ENCODE measurements around the gene ABAT. TPM values are rescaled to one million over a fixed set of nuclear protein-coding genes. Genes with fewer than 3 reads are reported as not detected.

ABAT gene
- total and polyA plus RNA-seq, 2 of the 8 experiments (the other 6 are each of a cell fraction or from before 2014, with no cell fraction given): 6.4 to 8.4 TPM

DNA sequence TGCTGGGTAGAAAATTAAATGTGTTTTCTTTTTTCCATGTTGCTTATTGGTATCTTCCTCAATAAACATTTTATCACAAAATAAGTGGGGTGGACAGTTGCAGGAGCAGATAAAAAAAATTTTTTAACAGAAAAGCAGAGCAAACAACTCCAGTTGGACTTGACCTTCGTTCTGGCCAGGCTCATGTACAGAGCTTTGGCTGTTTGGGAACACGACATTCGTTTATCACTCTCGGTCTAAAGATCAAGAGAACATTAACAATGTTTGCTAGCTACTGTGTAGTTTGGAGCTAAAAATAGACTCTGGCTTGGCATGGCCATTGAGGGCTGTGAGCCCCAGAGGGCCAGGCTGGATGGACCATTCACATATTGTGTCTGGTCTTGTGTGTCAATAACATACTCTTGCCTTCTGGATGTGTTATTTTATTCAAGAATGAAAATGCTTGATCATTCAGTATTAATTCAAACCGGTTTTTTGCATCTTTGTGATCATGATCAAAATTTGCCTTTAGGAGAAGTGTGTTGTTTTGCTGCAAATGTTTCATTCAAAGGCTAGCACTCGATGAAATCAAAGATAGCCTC, 66.4 kb downstream of the ABAT start:
- Histone ChIP-seq H2BK5ac (ENCODE audit: low read depth, low read length) (no peak overlapping the region), H3K4me1 (replicated peaks in 1 of 4; ENCODE audit: control insufficient read depth in 3 of 4, insufficient read depth in 4 of 4, low read length in 3 of 4) (peaks cover 0 to 3% (median 0%) of the 10 kb centered on the region in 4 experiments; a peak in 2 of 7 replicates), H2BK15ac (ENCODE audit: low read length) (no peak overlapping the region), H3K4me3 (ENCODE audit: extremely low read depth in 1 of 4, insufficient read depth in 2 of 4, low read depth in 3 of 4, low read length in 4 of 4) (no peak overlapping the region), H2AFZ (ENCODE audit: low read length) (no peak overlapping the region), H3K9me3 (ENCODE audit: insufficient read depth in 2 of 2, low read depth in 1 of 2, low read length in 1 of 2) (0 out of 4 replicates have a peak, but pooled peaks cover 0 to 3% of the 10 kb centered on the region in 2 experiments), H2AK5ac (ENCODE audit: low read depth, low read length) (no peak overlapping the region), H4K5ac (ENCODE audit: insufficient read length, low read depth, low read length) (no peak overlapping the region), H3K23me2 (ENCODE audit: low read depth, low read length) (no peaks in the 10 kb centered on the region), H4K8ac (ENCODE audit: extremely low read depth, insufficient read depth, low read length) (no peak overlapping the region), H3K9ac (replicated peaks in 1 of 4; ENCODE audit: extremely low read depth in 1 of 4, low read depth in 3 of 4, low read length in 3 of 4) (no peak overlapping the region), H3K79me1 (ENCODE audit: low read depth, low read length) (no peaks in the 10 kb centered on the region), H3K27ac (ENCODE audit: low read depth, low read length) (no peak overlapping the region), H3K27me3 (replicated peaks in 1 of 4; ENCODE audit: control insufficient read depth in 3 of 4, extremely low read depth in 1 of 4, insufficient read depth in 3 of 4, low read length in 3 of 4) (no peaks in the 10 kb centered on the region), H3K14ac (ENCODE audit: insufficient read length) (no peak overlapping the region), H3K36me3 (ENCODE audit: control insufficient read depth in 2 of 4, insufficient read depth in 4 of 4, low read length in 3 of 4) (no peaks in the 10 kb centered on the region), H3K23ac (ENCODE audit: insufficient read length) (no peak overlapping the region), H3K4ac (replicated peaks; ENCODE audit: insufficient read length, low read depth, low read length) (no peak overlapping the region), H2BK12ac (ENCODE audit: low read depth, low read length) (no peak overlapping the region), H4K91ac (replicated peaks; ENCODE audit: insufficient read length, low read length) (no peak overlapping the region), H2BK20ac (ENCODE audit: low read length) (no peak overlapping the region), H4K20me1 (replicated peaks in 1 of 2; ENCODE audit: control insufficient read depth in 1 of 2, insufficient read depth in 2 of 2, low read length in 2 of 2) (no peaks in the 10 kb centered on the region), H2BK120ac (replicated peaks; ENCODE audit: low read depth, low read length) (no peak overlapping the region), H3K79me2 (ENCODE audit: control insufficient read depth in 1 of 2, insufficient read depth in 2 of 2, low read length in 2 of 2) (no peaks in the 10 kb centered on the region), H3K4me2 (ENCODE audit: insufficient read depth in 1 of 2, low read depth in 2 of 2, low read length in 2 of 2) (no peak overlapping the region), H3K18ac (ENCODE audit: extremely low read depth, low read length) (no peak overlapping the region), H3K56ac (replicated peaks; ENCODE audit: insufficient read length, low read depth, low read length) (no peak overlapping the region)
- ChIA-PET POLR2A (ENCODE audit: partially characterized antibody) (interaction anchor here (1.8 kb wide), 1 partner anchor 14 kb away, joined by 6 read pairs; no protein-coding TSS in a partner anchor), CTCF (ENCODE audit: partially characterized antibody) (interaction anchor here (2.0 kb wide), 1 partner anchor 78 kb away, joined by 4 read pairs; no protein-coding TSS in a partner anchor)
- FAIRE-seq: no peak
- DNase-seq (ENCODE audit: low read depth in 1 of 2, low spot score in 2 of 2): no peak
- WGBS, 2 experiments (ENCODE audit: extremely low coverage in 1 of 2, insufficient coverage in 1 of 2, insufficient read length in 1 of 2, insufficient replicate concordance in 2 of 2, low coverage in 1 of 2, low lambda C conversion rate in 2 of 2, missing lambda C conversion rate in 1 of 2): 86% methylated on average over 6 of the region's 6 CpGs; no CpG with 5 or more reads in 1 of the 2 experiments
- TF ChIP-seq SP4 (IDR thresholded peaks at IDR 0.05; ENCODE audit: low read length): no peak
- no peak for TF ChIP-seq EGR1 (IDR thresholded peaks at IDR 0.05; ENCODE audit: borderline replicate concordance, low read depth, low read length)
- TF ChIP-seq POLR2AphosphoS5 (IDR thresholded peaks at IDR 0.05; ENCODE audit: low read depth, low read length): no peak
- TF ChIP-seq, protein P1, sequence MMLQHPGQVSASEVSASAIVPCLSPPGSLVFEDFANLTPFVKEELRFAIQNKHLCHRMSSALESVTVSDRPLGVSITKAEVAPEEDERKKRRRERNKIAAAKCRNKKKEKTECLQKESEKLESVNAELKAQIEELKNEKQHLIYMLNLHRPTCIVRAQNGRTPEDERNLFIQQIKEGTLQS (IDR thresholded peaks at IDR 0.05; ENCODE audit: insufficient read depth, low read depth, low read length): no peak
- TF ChIP-seq CEBPB (IDR thresholded peaks at IDR 0.05; ENCODE audit: low read depth, low read length): no peak
